Thyroid gland (tissue), 4 donors: ENCODE measurements around the gene MYMK. TPM values are rescaled to one million over a fixed set of nuclear protein-coding genes. Genes with fewer than 3 reads are reported as not detected.

Source experiments
- DNase-seq, 2 donors: peaks; one replicate each; pipeline ENCODE4 v3.0.0-alpha.2; 2019
- H3K27ac ChIP-seq, 3 donors: fragments of 200-600 bp; sonication (generic); 1 replicate in 2 of 3; 2 replicates in 1 of 3; pipeline ENCODE4 v1.5.1; 2016 to 2019; ENCODE audit warnings: mild to moderate bottlenecking in 1 of 3, moderate library complexity in 1 of 3
- H3K27me3 ChIP-seq: fragments of 200-600 bp; sonication (generic); one replicate; pipeline ENCODE4 v1.5.1; 2019
- H3K36me3 ChIP-seq, 2 donors: fragments of 200-600 bp; sonication (generic); one replicate each; pipeline ENCODE4 v1.5.1; 2016 to 2019
- H3K4me1 ChIP-seq, 2 donors: fragments of 200-600 bp; sonication (generic); one replicate each; pipeline ENCODE4 v1.5.1; 2017 to 2019
- H3K4me3 ChIP-seq, 3 donors: fragments of 200-600 bp; sonication (generic); replicated peaks in 1 of 3; 1 replicate in 2 of 3; 2 replicates in 1 of 3; pipeline ENCODE4 v1.5.1; 2016; ENCODE audit warnings: mild to moderate bottlenecking in 1 of 3
- H3K9me3 ChIP-seq: fragments of 200-600 bp; sonication (generic); one replicate; pipeline ENCODE4 v1.5.1; 2017
- CTCF ChIP-seq, 6 experiments: fragments of 200-600 bp in 3 of 6; fragments of 450-650 bp in 3 of 6; sonication (generic) in 3 of 6; IDR thresholded peaks; one replicate each; pipeline ENCODE4 v1.5.1; 2016 to 2019; ENCODE audit warnings: antibody characterized with exemption in 6 of 6, mild to moderate bottlenecking in 2 of 6, inconsistent platforms in 1 of 6, moderate library complexity in 1 of 6
- POLR2A ChIP-seq, 2 donors: fragments of 450-650 bp; IDR thresholded peaks; one replicate each; pipeline ENCODE4 v1.6.1; 2017; ENCODE audit warnings: antibody characterized with exemption in 2 of 2, mild to moderate bottlenecking in 2 of 2, moderate library complexity in 1 of 2
- WGBS, 2 donors: methylation state at CpG; one replicate each; pipeline ENCODE4 v1.1.5; 2017; 5-methylcytosine and 5-hydroxymethylcytosine counted together
- intact Hi-C: fragments of 100-400 bp; cut with DNase I; formaldehyde crosslinking; loops from one replicate; pipeline ENCODE4 v1.15.1; 2023
- total RNA-seq, 4 donors: library from RNA; depleted of rRNA; stranded (reverse); fragments of >200 nt; gene quantifications; one replicate each; pipeline ENCODE4 v1.2.3, GENCODE V29; 2016

MYMK gene
- total RNA-seq, 4 donors from 2014 or later = not detected

- Histone ChIP-seq H3K4me3 (no peak overlapping the region), H3K4me1 (peaks cover 9 to 40% of the 10 kb centered on the region in 2 donors), H3K9me3 (no peaks in the 10 kb centered on the region), H3K27me3 (no peaks in the 10 kb centered on the region), H3K27ac (no peak overlapping the region), H3K36me3 (no peaks in the 10 kb centered on the region)
- no peak for DNase-seq
- TF ChIP-seq POLR2A (IDR thresholded peaks at IDR 0.05) (no peak), CTCF (IDR thresholded peaks at IDR 0.05) (no peak)
- 91 to 100% methylated on average over 1 to 6 of the region's 9 CpGs for WGBS, 2 donors
- intact Hi-C loops = no loop called here
Observed at GRCh38 chr9:133536536-133536935, 11.8 kb upstream of the MYMK start.

GRCh38 chr9:133536080-133536479, 11.3 kb upstream of the MYMK start:
- peaks cover 9 to 40% of the 10 kb centered on the region in 2 donors for H3K4me1 ChIP-seq
- H3K27me3 ChIP-seq = no peaks in the 10 kb centered on the region
- intact Hi-C loops = no loop called here
- WGBS, 2 donors = 86% methylated on average over 4 of the region's 11 CpGs; no CpG with 5 or more reads in 1 of the 2 donors
- no peak overlapping the region for H3K27ac ChIP-seq
- no peaks in the 10 kb centered on the region for H3K9me3 ChIP-seq
- TF ChIP-seq POLR2A (IDR thresholded peaks at IDR 0.05) = no peak
- TF ChIP-seq CTCF (IDR thresholded peaks at IDR 0.05) = no peak
- H3K4me3 ChIP-seq = no peak overlapping the region
- DNase-seq = no peak
- no peaks in the 10 kb centered on the region for H3K36me3 ChIP-seq

- H3K4me1 ChIP-seq = peaks cover 9 to 39% of the 10 kb centered on the region in 2 donors
- intact Hi-C loops = no loop called here
- no peaks in the 10 kb centered on the region for H3K36me3 ChIP-seq
- no peaks in the 10 kb centered on the region for H3K9me3 ChIP-seq
- no peak for DNase-seq
- peak overlapping the region in 1 of 3 donors; percentile 28 for H3K27ac ChIP-seq
- no peaks in the 10 kb centered on the region for H3K27me3 ChIP-seq
- TF ChIP-seq POLR2A (IDR thresholded peaks at IDR 0.05) (no peak), CTCF (IDR thresholded peaks at IDR 0.05) (no peak)
- peak overlapping the region in 1 of 3 donors; percentile 35 for H3K4me3 ChIP-seq
- 41 to 51% methylated on average over 3 to 13 of the region's 13 CpGs for WGBS, 2 donors
Observed at GRCh38 chr9:133535306-133535877, 10.6 kb upstream of the MYMK start.

- Histone ChIP-seq H3K4me1 (peaks cover 9 to 32% of the 10 kb centered on the region in 2 donors), H3K9me3 (no peaks in the 10 kb centered on the region), H3K36me3 (no peaks in the 10 kb centered on the region), H3K27ac (peak within 1 kb of the TSS; percentile 4 to 33 (median 28)), H3K27me3 (no peaks in the 10 kb centered on the region), H3K4me3 (peak within 1 kb of the TSS in 2 of 3 donors; percentile 32 to 35)
- TF ChIP-seq CTCF (IDR thresholded peaks at IDR 0.05) (no peak), POLR2A (IDR thresholded peaks at IDR 0.05) (no peak)
- WGBS, 2 donors = 1 to 2% methylated on average over 12 to 25 of the region's 70 CpGs
- peak; percentile 77 to 81 for DNase-seq
- intact Hi-C loops = no loop called here
Observed at GRCh38 chr9:133534346-133535291, 9.9 kb upstream of the MYMK start, which contains the start of gene ADAMTSL2. TSS of gene ADAMTSL2 (plus strand) at chr9:133534704. CDS start at chr9:133536713, 2,009 bp downstream.
